Measurements from ENCODE around the gene BPTF. TPM values are rescaled to one million over a fixed set of nuclear protein-coding genes. Genes with fewer than 3 reads are reported as not detected.

BPTF gene
- total and polyA plus RNA-seq, 2 experiments from 2014 or later: 15.6 to 26.9 TPM

DNA sequence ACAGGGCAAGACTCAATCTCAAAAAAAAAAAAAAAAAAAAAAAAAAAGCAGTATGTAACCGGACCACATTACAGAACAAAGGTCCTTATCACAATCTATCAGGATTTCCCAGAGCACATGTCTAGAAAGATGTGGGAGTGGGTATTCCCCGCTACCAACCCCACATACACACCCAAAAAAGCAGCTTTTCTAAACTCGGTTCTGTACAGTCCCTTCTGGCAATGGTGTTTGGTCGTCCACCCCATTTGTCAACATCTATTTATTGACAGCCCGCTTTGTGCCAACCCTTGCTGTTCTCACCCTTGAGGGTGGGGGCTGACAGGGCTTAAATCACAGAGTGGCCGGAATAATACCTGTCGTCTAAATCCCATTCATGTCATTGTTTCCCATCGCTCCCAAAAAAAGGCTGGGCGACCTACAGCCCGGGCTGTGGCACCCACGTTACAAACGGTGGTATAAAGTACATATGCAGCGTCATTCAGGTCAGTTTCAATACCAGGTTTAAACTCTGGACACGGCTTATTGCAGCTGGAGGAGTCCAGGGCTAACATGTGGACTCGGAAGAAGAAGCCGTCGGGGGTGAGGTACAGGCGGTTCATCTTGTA is 167.3 kb downstream of the BPTF start:
- peak; percentile 8 for DNase-seq
- Histone ChIP-seq H2AFZ (peak overlapping the region; percentile 86), H3K79me2 (ENCODE audit: insufficient read depth) (no peaks in the 10 kb centered on the region), H3K27me3 (replicated peaks; ENCODE audit: insufficient read depth) (no peaks in the 10 kb centered on the region), H3K9ac (peak overlapping the region; percentile 87), H4K20me1 (ENCODE audit: insufficient read depth) (no peaks in the 10 kb centered on the region), H3K27ac (peak overlapping the region; percentile 77), H3K36me3 (ENCODE audit: low read depth) (no peaks in the 10 kb centered on the region), H3K9me3 (ENCODE audit: low read depth) (no peaks in the 10 kb centered on the region), H3F3A (ENCODE audit: insufficient read depth) (peaks cover 27% of the 10 kb centered on the region), H3K9me2 (ENCODE audit: insufficient read depth) (no peaks in the 10 kb centered on the region), H3K4me3 (peak overlapping the region; percentile 84), H3K4me2 (ENCODE audit: unreplicated experiment) (peak overlapping the region; percentile 81), H3K4me1 (ENCODE audit: insufficient read depth) (peaks cover 10% of the 10 kb centered on the region)
- in situ Hi-C loops (cut with MboI): no loop called here
- no peak for TF ChIP-seq EZH2phosphoT487 (IDR thresholded peaks at IDR 0.05; ENCODE audit: insufficient read depth, low read depth)
- TF ChIP-seq EZH2 (IDR thresholded peaks at IDR 0.05; ENCODE audit: insufficient read depth, poor library complexity, severe bottlenecking): no peak
- WGBS, 2 experiments (ENCODE audit: low coverage in 1 of 2, low lambda C conversion rate in 2 of 2, missing lambda C conversion rate in 2 of 2): 10 to 11% methylated on average over 18 of the region's 18 CpGs

- peak; percentile 93 for DNase-seq
- peak overlapping the region; percentile 89 for H3K9ac ChIP-seq
- H3K27ac ChIP-seq: peak overlapping the region; percentile 83
- no peaks in the 10 kb centered on the region for H3K9me3 ChIP-seq (ENCODE audit: low read depth)
- no peak for TF ChIP-seq EZH2 (IDR thresholded peaks at IDR 0.05; ENCODE audit: insufficient read depth, poor library complexity, severe bottlenecking)
- no peak for TF ChIP-seq EZH2phosphoT487 (IDR thresholded peaks at IDR 0.05; ENCODE audit: insufficient read depth, low read depth)
- H3K79me2 ChIP-seq (ENCODE audit: insufficient read depth): no peaks in the 10 kb centered on the region
- no peaks in the 10 kb centered on the region for H4K20me1 ChIP-seq (ENCODE audit: insufficient read depth)
- no peaks in the 10 kb centered on the region for H3K36me3 ChIP-seq (ENCODE audit: low read depth)
- H3K4me3 ChIP-seq: peak overlapping the region; percentile 91
- peak overlapping the region; percentile 90 for H3K4me2 ChIP-seq (ENCODE audit: unreplicated experiment)
- in situ Hi-C loops (cut with MboI): no loop called here
- peaks cover 27% of the 10 kb centered on the region for H3F3A ChIP-seq (ENCODE audit: insufficient read depth)
- WGBS, 2 experiments (ENCODE audit: low coverage in 1 of 2, low lambda C conversion rate in 2 of 2, missing lambda C conversion rate in 2 of 2): 1% methylated on average over 89 to 111 of the region's 144 CpGs
- H2AFZ ChIP-seq: peak overlapping the region; percentile 86
- H3K4me1 ChIP-seq (ENCODE audit: insufficient read depth): peaks cover 10% of the 10 kb centered on the region
- H3K27me3 ChIP-seq (replicated peaks; ENCODE audit: insufficient read depth): no peaks in the 10 kb centered on the region
- H3K9me2 ChIP-seq (ENCODE audit: insufficient read depth): no peaks in the 10 kb centered on the region
Measured at GRCh38 chr17:67993153-67993997, 168.1 kb downstream of the BPTF start.

GRCh38 chr17:67993998-67994361 is 168.7 kb downstream of the BPTF start:
- DNase-seq: peak; percentile 43
- Histone ChIP-seq H3F3A (ENCODE audit: insufficient read depth) (peaks cover 27% of the 10 kb centered on the region), H3K27me3 (replicated peaks; ENCODE audit: insufficient read depth) (no peaks in the 10 kb centered on the region), H3K9ac (peak overlapping the region; percentile 89), H4K20me1 (ENCODE audit: insufficient read depth) (no peaks in the 10 kb centered on the region), H3K4me2 (ENCODE audit: unreplicated experiment) (peak overlapping the region; percentile 90), H3K4me1 (ENCODE audit: insufficient read depth) (peaks cover 10% of the 10 kb centered on the region), H3K9me3 (ENCODE audit: low read depth) (no peaks in the 10 kb centered on the region), H3K36me3 (ENCODE audit: low read depth) (no peaks in the 10 kb centered on the region), H3K27ac (peak overlapping the region; percentile 83), H3K9me2 (ENCODE audit: insufficient read depth) (no peaks in the 10 kb centered on the region), H3K79me2 (ENCODE audit: insufficient read depth) (no peaks in the 10 kb centered on the region), H3K4me3 (peak overlapping the region; percentile 91), H2AFZ (peak overlapping the region; percentile 78)
- in situ Hi-C loops (cut with MboI): no loop called here
- no peak for TF ChIP-seq EZH2phosphoT487 (IDR thresholded peaks at IDR 0.05; ENCODE audit: insufficient read depth, low read depth)
- no peak for TF ChIP-seq EZH2 (IDR thresholded peaks at IDR 0.05; ENCODE audit: insufficient read depth, poor library complexity, severe bottlenecking)
- WGBS, 2 experiments (ENCODE audit: low coverage in 1 of 2, low lambda C conversion rate in 2 of 2, missing lambda C conversion rate in 2 of 2): 9 to 10% methylated on average over 5 to 21 of the region's 21 CpGs

DNA sequence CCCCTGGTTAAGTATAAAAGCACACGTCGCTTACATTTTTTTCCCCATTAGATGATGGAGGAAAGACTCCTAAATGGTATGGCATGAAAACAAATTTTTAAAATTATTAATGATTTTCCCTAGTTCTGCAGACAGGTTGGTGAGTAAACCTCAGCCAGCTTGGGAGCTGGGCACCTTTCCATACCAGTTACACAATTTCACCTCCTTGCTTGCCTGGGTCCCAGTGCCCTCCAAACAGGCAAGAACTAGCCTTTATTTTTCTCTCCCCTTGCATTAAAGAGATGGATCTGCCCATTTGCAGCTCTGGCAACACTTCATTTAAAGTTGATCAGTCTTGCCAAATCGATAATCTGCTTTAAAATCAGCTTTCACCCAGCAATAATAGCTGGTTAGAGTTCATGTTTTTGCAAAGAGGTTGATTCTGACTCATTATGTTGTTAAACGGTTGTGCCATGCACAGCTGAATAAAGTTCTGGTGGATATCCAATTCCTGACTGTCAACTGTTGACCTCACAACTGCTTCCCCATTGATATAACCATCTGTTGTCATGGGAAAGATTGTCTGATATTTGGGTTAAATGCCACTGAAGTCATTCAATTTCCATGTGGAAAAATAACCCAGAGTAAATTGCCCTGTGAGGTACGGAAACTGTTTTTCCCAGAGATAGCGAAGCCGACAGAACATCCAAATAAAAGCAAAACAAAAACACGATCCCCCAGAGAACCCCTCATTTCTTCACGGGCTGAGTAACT is 169.7 kb downstream of the BPTF start:
- peak; percentile 92 for DNase-seq
- Histone ChIP-seq H3K4me1 (ENCODE audit: insufficient read depth) (peaks cover 10% of the 10 kb centered on the region), H3K27ac (peak overlapping the region; percentile 60), H3K9me3 (ENCODE audit: low read depth) (no peaks in the 10 kb centered on the region), H2AFZ (peak overlapping the region; percentile 65; the same call in 1 of the 2 replicates), H3K27me3 (replicated peaks; ENCODE audit: insufficient read depth) (no peaks in the 10 kb centered on the region), H3F3A (ENCODE audit: insufficient read depth) (peaks cover 27% of the 10 kb centered on the region), H3K9ac (peak overlapping the region; percentile 62), H3K36me3 (ENCODE audit: low read depth) (no peaks in the 10 kb centered on the region), H4K20me1 (ENCODE audit: insufficient read depth) (no peaks in the 10 kb centered on the region), H3K4me3 (peak overlapping the region; percentile 71), H3K9me2 (ENCODE audit: insufficient read depth) (no peaks in the 10 kb centered on the region), H3K4me2 (ENCODE audit: unreplicated experiment) (peak overlapping the region; percentile 84), H3K79me2 (ENCODE audit: insufficient read depth) (no peaks in the 10 kb centered on the region)
- TF ChIP-seq EZH2phosphoT487 (IDR thresholded peaks at IDR 0.05; ENCODE audit: insufficient read depth, low read depth) (no peak), EZH2 (IDR thresholded peaks at IDR 0.05; ENCODE audit: insufficient read depth, poor library complexity, severe bottlenecking) (no peak)
- WGBS, 2 experiments (ENCODE audit: low coverage in 1 of 2, low lambda C conversion rate in 2 of 2, missing lambda C conversion rate in 2 of 2): 15 to 16% methylated on average over 9 of the region's 9 CpGs
- in situ Hi-C loops (cut with MboI): no loop called here

Data from GM23248 (cell line).